Measurements from ENCODE around the gene GSTT4. TPM values are rescaled to one million over a fixed set of nuclear protein-coding genes. Genes with fewer than 3 reads are reported as not detected.
"Not testable (repeated sequence)": the region's sequence is repeated elsewhere in the genome, so short reads cannot be mapped to it uniquely, and the experiment has no call there.

Gene GSTT4
- total and polyA plus RNA-seq, 7 donors = not detected

- peak; percentile 70 to 81 (median 77) for ATAC-seq
- not testable (repeated sequence) for H3K36me3 ChIP-seq (ENCODE audit: insufficient read depth in 1 of 2, low read depth in 1 of 2); H3K9me3 ChIP-seq; H3K4me1 ChIP-seq; H3K27me3 ChIP-seq (ENCODE audit: insufficient read depth in 3 of 3, low read length in 2 of 3); H3K27ac ChIP-seq; H3K4me3 ChIP-seq
- intact Hi-C loops (cut with DNase I) = loop anchor here in 1 of 2 donors (5.0 kb wide), 2 partner anchors 94 to 414 kb away; no protein-coding TSS in a partner anchor
- WGBS, 3 donors = 19 to 28% (median 20%) methylated on average over 12 of the region's 12 CpGs
- DNase-seq = peak; percentile 66 to 77
- peak; percentile 88 for TF ChIP-seq CTCF (IDR thresholded peaks at IDR 0.05)
Observed at GRCh38 chr22:23956301-23956900, 48.9 kb downstream of the GSTT4 start.

GRCh38 chr22:23955886-23956285 is 49.4 kb downstream of the GSTT4 start:
- not testable (repeated sequence) for H3K27me3 ChIP-seq (ENCODE audit: insufficient read depth in 3 of 3, low read length in 2 of 3); H3K9me3 ChIP-seq; H3K4me3 ChIP-seq; H3K27ac ChIP-seq; H3K4me1 ChIP-seq; ATAC-seq; H3K36me3 ChIP-seq (ENCODE audit: insufficient read depth in 1 of 2, low read depth in 1 of 2); DNase-seq
- intact Hi-C loops (cut with DNase I) = loop anchor here in 1 of 2 donors (5.0 kb wide), 2 partner anchors 94 to 414 kb away; no protein-coding TSS in a partner anchor
- WGBS, 3 donors = 69 to 77% (median 75%) methylated on average over 6 of the region's 8 CpGs

- intact Hi-C loops (cut with DNase I) = loop anchor here in 1 of 2 donors (5.0 kb wide), 2 partner anchors 93 to 413 kb away; no protein-coding TSS in a partner anchor
- not testable (repeated sequence) for ATAC-seq
Observed at GRCh38 chr22:23954991-23955305, 50.3 kb downstream of the GSTT4 start.

GRCh38 chr22:23954193-23954990 is 50.9 kb downstream of the GSTT4 start:
- H3K4me1 ChIP-seq; H3K27ac ChIP-seq; H3K9me3 ChIP-seq; H3K36me3 ChIP-seq (ENCODE audit: insufficient read depth in 1 of 2, low read depth in 1 of 2); DNase-seq; H3K4me3 ChIP-seq; ATAC-seq; intact Hi-C loops (cut with DNase I); H3K27me3 ChIP-seq (ENCODE audit: insufficient read depth in 3 of 3, low read length in 2 of 3): not testable (repeated sequence)
- 69 to 90% (median 83%) methylated on average over 8 of the region's 8 CpGs for WGBS, 3 donors

More at GRCh38 chr22:23954991-23955305, 50.3 kb downstream of the GSTT4 start:
- not testable (repeated sequence) for H3K9me3 ChIP-seq; H3K36me3 ChIP-seq (ENCODE audit: insufficient read depth in 1 of 2, low read depth in 1 of 2); H3K27me3 ChIP-seq (ENCODE audit: insufficient read depth in 3 of 3, low read length in 2 of 3); DNase-seq; H3K4me3 ChIP-seq; H3K4me1 ChIP-seq; H3K27ac ChIP-seq
- WGBS, 3 donors = 77 to 89% (median 84%) methylated on average over 3 to 6 of the region's 6 CpGs

GRCh38 chr22:23953485-23953884 is 51.8 kb downstream of the GSTT4 start:
- H3K27ac ChIP-seq; H3K4me1 ChIP-seq; intact Hi-C loops (cut with DNase I); H3K27me3 ChIP-seq (ENCODE audit: insufficient read depth in 3 of 3, low read length in 2 of 3); DNase-seq; H3K9me3 ChIP-seq; H3K4me3 ChIP-seq; H3K36me3 ChIP-seq (ENCODE audit: insufficient read depth in 1 of 2, low read depth in 1 of 2); ATAC-seq: not testable (repeated sequence)
- WGBS, 3 donors = 62 to 81% (median 64%) methylated on average over 3 to 4 of the region's 4 CpGs

- ATAC-seq = peak in 1 of 4 donors; percentile 33
- intact Hi-C loops (cut with DNase I); DNase-seq; H3K4me3 ChIP-seq; H3K27ac ChIP-seq; H3K36me3 ChIP-seq (ENCODE audit: insufficient read depth in 1 of 2, low read depth in 1 of 2); H3K27me3 ChIP-seq (ENCODE audit: insufficient read depth in 3 of 3, low read length in 2 of 3); H3K4me1 ChIP-seq; H3K9me3 ChIP-seq: not testable (repeated sequence)
- WGBS, 3 donors = 67 to 73% (median 71%) methylated on average over 8 to 11 of the region's 11 CpGs
Observed at GRCh38 chr22:23952794-23953405, 52.4 kb downstream of the GSTT4 start.

- H3K4me1 ChIP-seq; H3K36me3 ChIP-seq (ENCODE audit: insufficient read depth in 1 of 2, low read depth in 1 of 2); DNase-seq; H3K9me3 ChIP-seq; intact Hi-C loops (cut with DNase I); H3K27me3 ChIP-seq (ENCODE audit: insufficient read depth in 3 of 3, low read length in 2 of 3); H3K27ac ChIP-seq; H3K4me3 ChIP-seq; ATAC-seq: not testable (repeated sequence)
- WGBS, 3 donors = 77 to 90% (median 85%) methylated on average over 2 of the region's 2 CpGs
Observed at GRCh38 chr22:23951383-23951782, 53.9 kb downstream of the GSTT4 start.

GRCh38 chr22:23949764-23950163 is 55.5 kb downstream of the GSTT4 start:
- H3K4me3 ChIP-seq; H3K9me3 ChIP-seq; H3K36me3 ChIP-seq (ENCODE audit: insufficient read depth in 1 of 2, low read depth in 1 of 2); H3K27me3 ChIP-seq (ENCODE audit: insufficient read depth in 3 of 3, low read length in 2 of 3); DNase-seq; intact Hi-C loops (cut with DNase I); H3K4me1 ChIP-seq; H3K27ac ChIP-seq; ATAC-seq: not testable (repeated sequence)
- 71 to 78% (median 74%) methylated on average over 14 to 18 of the region's 18 CpGs for WGBS, 3 donors
